Measurements from ENCODE around the gene APBB1. TPM values are rescaled to one million over a fixed set of nuclear protein-coding genes. Genes with fewer than 3 reads are reported as not detected.
A peak's percentile ranks its signal among the peaks of the same experiment; 100 is the strongest.

The APBB1 gene
- total RNA-seq, 8 experiments from 2014 or later: 21.1 to 131 (median 93.3) TPM

- peaks cover 0 to 10% of the 10 kb centered on the region in 2 donors for H3K4me1 ChIP-seq (replicated peaks in 1 of 2)
- H3K27ac ChIP-seq: no peak overlapping the region
- in situ Hi-C loops (cut with MboI; ENCODE audit: low pct_unique_long_range_greater_than_20kb in 2 of 9, low sequenced_read_pairs in 9 of 9, unreplicated experiment in 9 of 9): no loop called here
- no peak overlapping the region for H3K4me3 ChIP-seq
- 91 to 96% (median 95%) methylated on average over 4 to 15 of the region's 23 CpGs; no CpG with 5 or more reads in 7 of the 10 experiments for WGBS, 10 experiments
- no peak for ATAC-seq (replicated peaks in 6 of 8)
Measured at GRCh38 chr11:6410695-6411430, 8.0 kb downstream of the APBB1 start.

- 0 to 60% (median 37%) methylated on average over 1 to 2 of the region's 2 CpGs; no CpG with 5 or more reads in 3 of the 10 experiments for WGBS, 10 experiments
- H3K4me1 ChIP-seq (replicated peaks in 1 of 2): peaks cover 15 to 27% of the 10 kb centered on the region in 2 donors
- H3K27ac ChIP-seq: no peak overlapping the region
- no peak overlapping the region for H3K4me3 ChIP-seq
- in situ Hi-C loops (cut with MboI; ENCODE audit: low pct_unique_long_range_greater_than_20kb in 2 of 9, low sequenced_read_pairs in 9 of 9, unreplicated experiment in 9 of 9): no loop called here
- ATAC-seq (replicated peaks in 6 of 8): no peak
Measured at GRCh38 chr11:6406370-6406769, 12.5 kb downstream of the APBB1 start.

GRCh38 chr11:6405846-6406245, 13.0 kb downstream of the APBB1 start:
- H3K27ac ChIP-seq: peak overlapping the region; percentile 1 to 74
- H3K4me3 ChIP-seq: peak overlapping the region in 1 of 5 donors; percentile 26
- in situ Hi-C loops (cut with MboI; ENCODE audit: low pct_unique_long_range_greater_than_20kb in 2 of 9, low sequenced_read_pairs in 9 of 9, unreplicated experiment in 9 of 9): no loop called here
- peaks cover 15 to 27% of the 10 kb centered on the region in 2 donors for H3K4me1 ChIP-seq (replicated peaks in 1 of 2)
- 67 to 100% (median 88%) methylated on average over 1 to 6 of the region's 6 CpGs for WGBS, 10 experiments
- ATAC-seq (replicated peaks in 6 of 8): peak in 5 of 8 experiments; percentile 12 to 31 (median 26)

- peak overlapping the region; percentile 33 to 74 for H3K27ac ChIP-seq
- WGBS, 10 experiments: 20 to 93% methylated on average over 1 to 3 of the region's 13 CpGs; no CpG with 5 or more reads in 8 of the 10 experiments
- H3K4me3 ChIP-seq: peak overlapping the region; percentile 2 to 26 (median 19)
- H3K4me1 ChIP-seq (replicated peaks in 1 of 2): peaks cover 15 to 27% of the 10 kb centered on the region in 2 donors
- ATAC-seq (replicated peaks in 6 of 8): peak; percentile 19 to 97 (median 96)
- in situ Hi-C loops (cut with MboI; ENCODE audit: low pct_unique_long_range_greater_than_20kb in 2 of 9, low sequenced_read_pairs in 9 of 9, unreplicated experiment in 9 of 9): no loop called here
Measured at GRCh38 chr11:6405052-6405667, 13.7 kb downstream of the APBB1 start.

GRCh38 chr11:6404342-6405051, 14.4 kb downstream of the APBB1 start:
- peak overlapping the region; percentile 2 to 26 (median 19) for H3K4me3 ChIP-seq
- peaks cover 15 to 27% of the 10 kb centered on the region in 2 donors for H3K4me1 ChIP-seq (replicated peaks in 1 of 2)
- 40 to 84% methylated on average over 1 to 6 of the region's 16 CpGs; no CpG with 5 or more reads in 8 of the 10 experiments for WGBS, 10 experiments
- in situ Hi-C loops (cut with MboI; ENCODE audit: low pct_unique_long_range_greater_than_20kb in 2 of 9, low sequenced_read_pairs in 9 of 9, unreplicated experiment in 9 of 9): no loop called here
- peak overlapping the region; percentile 33 to 74 for H3K27ac ChIP-seq
- peak; percentile 29 to 91 (median 49) for ATAC-seq (replicated peaks in 6 of 8)

GRCh38 chr11:6403539-6403938, 15.4 kb downstream of the APBB1 start:
- no peak for ATAC-seq (replicated peaks in 6 of 8)
- 100% methylated on average over 2 of the region's 8 CpGs; no CpG with 5 or more reads in 9 of the 10 experiments for WGBS, 10 experiments
- Histone ChIP-seq H3K4me1 (replicated peaks in 1 of 2) (peaks cover 15 to 27% of the 10 kb centered on the region in 2 donors), H3K27ac (no peak overlapping the region), H3K4me3 (no peak overlapping the region)
- in situ Hi-C loops (cut with MboI; ENCODE audit: low pct_unique_long_range_greater_than_20kb in 2 of 9, low sequenced_read_pairs in 9 of 9, unreplicated experiment in 9 of 9): no loop called here

GRCh38 chr11:6402561-6402981, 16.3 kb downstream of the APBB1 start:
- in situ Hi-C loops (cut with MboI; ENCODE audit: low pct_unique_long_range_greater_than_20kb in 2 of 9, low sequenced_read_pairs in 9 of 9, unreplicated experiment in 9 of 9): no loop called here
- ATAC-seq (replicated peaks in 6 of 8): no peak
- 60 to 100% (median 100%) methylated on average over 1 to 3 of the region's 7 CpGs; no CpG with 5 or more reads in 6 of the 10 experiments for WGBS, 10 experiments
- peaks cover 15 to 27% of the 10 kb centered on the region in 2 donors for H3K4me1 ChIP-seq (replicated peaks in 1 of 2)
- H3K27ac ChIP-seq: no peak overlapping the region
- no peak overlapping the region for H3K4me3 ChIP-seq

GRCh38 chr11:6402061-6402470, 16.8 kb downstream of the APBB1 start:
- WGBS, 10 experiments: 67 to 80% methylated on average over 1 to 4 of the region's 12 CpGs; no CpG with 5 or more reads in 8 of the 10 experiments
- ATAC-seq (replicated peaks in 6 of 8): no peak
- in situ Hi-C loops (cut with MboI; ENCODE audit: low pct_unique_long_range_greater_than_20kb in 2 of 9, low sequenced_read_pairs in 9 of 9, unreplicated experiment in 9 of 9): no loop called here
- Histone ChIP-seq H3K27ac (no peak overlapping the region), H3K4me1 (replicated peaks in 1 of 2) (peaks cover 15 to 24% of the 10 kb centered on the region in 2 donors), H3K4me3 (no peak overlapping the region)

GRCh38 chr11:6401464-6401863, 17.4 kb downstream of the APBB1 start:
- no peak overlapping the region for H3K27ac ChIP-seq
- no peak overlapping the region for H3K4me3 ChIP-seq
- H3K4me1 ChIP-seq (replicated peaks in 1 of 2): peaks cover 15 to 24% of the 10 kb centered on the region in 2 donors
- in situ Hi-C loops (cut with MboI; ENCODE audit: low pct_unique_long_range_greater_than_20kb in 2 of 9, low sequenced_read_pairs in 9 of 9, unreplicated experiment in 9 of 9): no loop called here
- 80 to 100% (median 91%) methylated on average over 1 to 3 of the region's 7 CpGs; no CpG with 5 or more reads in 6 of the 10 experiments for whole genome bisulfite sequencing, 10 experiments
- ATAC-seq (replicated peaks in 6 of 8): no peak

GRCh38 chr11:6400431-6401345, 18.2 kb downstream of the APBB1 start:
- in situ Hi-C loops (cut with MboI; ENCODE audit: low pct_unique_long_range_greater_than_20kb in 2 of 9, low sequenced_read_pairs in 9 of 9, unreplicated experiment in 9 of 9): no loop called here
- H3K27ac ChIP-seq: no peak overlapping the region
- no peak overlapping the region for H3K4me3 ChIP-seq
- 87 to 100% (median 93%) methylated on average over 1 to 8 of the region's 15 CpGs; no CpG with 5 or more reads in 1 of the 10 experiments for WGBS, 10 experiments
- no peak for ATAC-seq (replicated peaks in 6 of 8)
- H3K4me1 ChIP-seq (replicated peaks in 1 of 2): peaks cover 15 to 16% of the 10 kb centered on the region in 2 donors

- H3K4me3 ChIP-seq: no peak overlapping the region
- 0 to 80% (median 67%) methylated on average over 1 to 3 of the region's 3 CpGs; no CpG with 5 or more reads in 3 of the 10 experiments for WGBS, 10 experiments
- ATAC-seq (replicated peaks in 6 of 8): no peak
- no peak overlapping the region for H3K27ac ChIP-seq
- in situ Hi-C loops (cut with MboI; ENCODE audit: low pct_unique_long_range_greater_than_20kb in 2 of 9, low sequenced_read_pairs in 9 of 9, unreplicated experiment in 9 of 9): loop anchor here in 2 of 9 experiments (25.0 kb wide), 1 partner anchor 215 kb away; the partner anchor contains the start of genes ILK (in 2 of the 2), RRP8 (in 2 of the 2), TAF10 (in 2 of the 2) and TPP1 (in 2 of the 2)
- H3K4me1 ChIP-seq (replicated peaks in 1 of 2): no peaks in the 10 kb centered on the region
Measured at GRCh38 chr11:6397636-6398035, 21.3 kb downstream of the APBB1 start.

- Histone ChIP-seq H3K4me1 (replicated peaks in 1 of 2) (no peaks in the 10 kb centered on the region), H3K27ac (no peak overlapping the region), H3K4me3 (no peak overlapping the region)
- in situ Hi-C loops (cut with MboI; ENCODE audit: low pct_unique_long_range_greater_than_20kb in 2 of 9, low sequenced_read_pairs in 9 of 9, unreplicated experiment in 9 of 9): loop anchor here in 2 of 9 experiments (25.0 kb wide), 1 partner anchor 215 kb away; the partner anchor contains the start of genes ILK (in 2 of the 2), RRP8 (in 2 of the 2), TAF10 (in 2 of the 2) and TPP1 (in 2 of the 2)
- 60 to 100% (median 83%) methylated on average over 1 of the region's 1 CpG; no CpG with 5 or more reads in 7 of the 10 experiments for WGBS, 10 experiments
- ATAC-seq (replicated peaks in 6 of 8): no peak
Measured at GRCh38 chr11:6397156-6397555, 21.7 kb downstream of the APBB1 start.

Measured in motor neuron (in vitro differentiated cells).